ENCODE measurements around the gene MMEL1.

MMEL1 gene

GRCh38 chr1:2560299-2561073 lies 72.3 kb downstream of the MMEL1 start:
- H3K27me3 ChIP-seq (ENCODE audit: insufficient read depth, poor library complexity, severe bottlenecking): no peaks in the 10 kb centered on the region
- H3K27ac ChIP-seq (replicated peaks): no peak overlapping the region
- no peak for DNase-seq (ENCODE audit: low read depth in 1 of 2, low spot score in 1 of 2)
- H3K4me3 ChIP-seq (replicated peaks; ENCODE audit: insufficient read depth, low read length): no peak overlapping the region
- TF ChIP-seq GABPA (IDR thresholded peaks at IDR 0.05; ENCODE audit: low read depth) (no peak), POLR2AphosphoS5 (IDR thresholded peaks at IDR 0.05; ENCODE audit: low read depth) (no peak), SPI1 (IDR thresholded peaks at IDR 0.05; ENCODE audit: borderline replicate concordance, low read depth) (no peak), CTCF (IDR thresholded peaks at IDR 0.05; ENCODE audit: insufficient read depth, low read length) (no peak), REST (IDR thresholded peaks at IDR 0.05; ENCODE audit: insufficient replicate concordance, low read depth) (no peak)

- Histone ChIP-seq H3K4me3 (replicated peaks; ENCODE audit: insufficient read depth, low read length) (no peak overlapping the region), H3K27me3 (ENCODE audit: insufficient read depth, poor library complexity, severe bottlenecking) (no peaks in the 10 kb centered on the region), H3K27ac (replicated peaks) (no peak overlapping the region)
- no peak for DNase-seq (ENCODE audit: low read depth in 1 of 2, low spot score in 1 of 2)
- TF ChIP-seq POLR2AphosphoS5 (IDR thresholded peaks at IDR 0.05; ENCODE audit: low read depth) (no peak), REST (IDR thresholded peaks at IDR 0.05; ENCODE audit: insufficient replicate concordance, low read depth) (no peak), SPI1 (IDR thresholded peaks at IDR 0.05; ENCODE audit: borderline replicate concordance, low read depth) (no peak), CTCF (IDR thresholded peaks at IDR 0.05; ENCODE audit: insufficient read depth, low read length) (no peak), GABPA (IDR thresholded peaks at IDR 0.05; ENCODE audit: low read depth) (no peak)
These were observed 73.1 kb downstream of the MMEL1 start for GRCh38 chr1:2559509-2560298.

GRCh38 chr1:2558861-2559260 lies 74.0 kb downstream of the MMEL1 start:
- DNase-seq (ENCODE audit: low read depth in 1 of 2, low spot score in 1 of 2): no peak
- H3K4me3 ChIP-seq (replicated peaks; ENCODE audit: insufficient read depth, low read length): no peak overlapping the region
- no peak overlapping the region for H3K27ac ChIP-seq (replicated peaks)
- TF ChIP-seq POLR2AphosphoS5 (IDR thresholded peaks at IDR 0.05; ENCODE audit: low read depth) (no peak), REST (IDR thresholded peaks at IDR 0.05; ENCODE audit: insufficient replicate concordance, low read depth) (no peak), CTCF (IDR thresholded peaks at IDR 0.05; ENCODE audit: insufficient read depth, low read length) (no peak), SPI1 (IDR thresholded peaks at IDR 0.05; ENCODE audit: borderline replicate concordance, low read depth) (no peak), GABPA (IDR thresholded peaks at IDR 0.05; ENCODE audit: low read depth) (no peak)
- no peaks in the 10 kb centered on the region for H3K27me3 ChIP-seq (ENCODE audit: insufficient read depth, poor library complexity, severe bottlenecking)
